Measurements from ENCODE around the gene MYO6. TPM values are rescaled to one million over a fixed set of nuclear protein-coding genes. Genes with fewer than 3 reads are reported as not detected.

The MYO6 gene
- total RNA-seq, 1 donor from 2014 or later, result 81.1 TPM

GRCh38 chr6:75827163-75827562, 78.1 kb downstream of the MYO6 start:
- DNase-seq (ENCODE audit: low spot score), result no peak

GRCh38 chr6:75830959-75831885, 82.2 kb downstream of the MYO6 start:
- no peak for DNase-seq (ENCODE audit: low spot score)

DNA sequence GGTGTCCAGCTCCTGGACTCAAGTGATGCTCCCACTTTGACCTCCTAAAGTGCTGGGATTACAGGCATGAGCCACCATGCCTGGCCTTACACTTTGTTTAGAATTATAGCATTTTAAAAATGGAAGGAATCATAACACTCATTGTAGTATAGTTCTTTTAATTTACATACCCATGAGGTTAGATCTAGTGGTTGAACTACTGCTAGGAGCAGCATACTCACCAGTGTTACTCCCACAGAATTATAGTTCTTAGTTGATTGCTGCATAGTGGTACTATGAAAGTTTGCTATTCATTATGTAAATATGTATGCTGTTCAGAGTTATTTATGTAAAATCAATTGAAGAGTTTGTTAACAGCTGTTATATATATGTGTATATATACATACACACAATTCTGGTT, 85.4 kb downstream of the MYO6 start:
- no peak for DNase-seq (ENCODE audit: low spot score)

- DNase-seq (ENCODE audit: low spot score), result no peak
Observed at GRCh38 chr6:75842191-75842590, 93.2 kb downstream of the MYO6 start.

DNA sequence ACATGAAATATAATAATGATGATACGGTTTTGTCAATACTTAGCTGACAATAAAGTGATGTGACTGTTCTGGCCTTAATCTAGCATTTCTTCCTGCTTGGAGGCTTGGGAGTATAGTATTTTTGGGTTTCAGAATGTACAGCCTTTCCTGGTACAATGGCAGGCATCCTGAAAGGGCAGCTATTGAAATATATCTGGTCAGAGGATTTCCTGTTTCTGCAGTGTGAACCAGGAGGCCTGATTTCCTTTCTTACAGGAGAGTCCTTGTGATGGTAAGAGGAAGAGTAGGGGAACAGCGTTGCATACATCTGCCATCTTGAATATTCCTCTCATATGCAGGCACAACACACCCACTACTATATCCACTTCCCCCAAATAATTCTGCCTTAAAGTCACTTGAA, 93.7 kb downstream of the MYO6 start:
- DNase-seq (ENCODE audit: low spot score), result no peak

GRCh38 chr6:75843396-75843795, 94.4 kb downstream of the MYO6 start:
- DNase-seq (ENCODE audit: low spot score), result no peak

GRCh38 chr6:75848274-75848673, 99.2 kb downstream of the MYO6 start:
- no peak for DNase-seq (ENCODE audit: low spot score)

DNA sequence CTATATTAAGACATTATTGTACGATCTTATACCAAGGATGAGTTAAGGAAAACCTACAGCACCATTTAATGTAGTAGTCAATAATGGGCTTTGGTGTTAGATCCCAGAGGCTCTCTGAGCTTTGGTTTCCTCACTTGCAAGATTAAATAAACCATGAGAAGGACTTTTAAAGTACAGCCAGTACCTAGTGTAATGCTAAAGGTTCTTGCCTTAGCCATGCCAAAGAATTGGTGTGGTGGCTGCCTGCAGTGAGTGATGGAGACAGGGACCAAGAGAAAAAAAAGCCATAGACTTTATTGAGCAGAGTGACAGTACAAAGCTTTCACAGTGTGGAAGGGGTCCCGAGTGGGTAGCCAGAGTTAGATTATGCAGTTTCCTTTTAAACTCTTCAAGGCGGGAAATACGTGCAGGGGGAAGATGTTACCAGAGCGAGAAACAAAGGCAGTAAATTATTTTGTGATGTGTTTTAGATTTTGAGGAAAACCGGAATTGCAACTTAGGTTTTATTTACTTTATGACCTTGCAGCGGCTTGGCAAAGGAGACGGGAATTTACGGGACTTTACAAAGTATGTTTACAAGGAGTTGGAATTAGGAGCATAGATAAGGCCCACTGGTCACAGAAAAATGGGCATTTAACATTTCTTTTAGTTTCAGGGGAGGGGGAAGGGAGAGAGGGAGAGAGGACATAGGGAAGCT, 100.4 kb downstream of the MYO6 start:
- DNase-seq (ENCODE audit: low spot score), result no peak

GRCh38 chr6:75850026-75850833, 101.2 kb downstream of the MYO6 start:
- DNase-seq (ENCODE audit: low spot score), result no peak

DNA sequence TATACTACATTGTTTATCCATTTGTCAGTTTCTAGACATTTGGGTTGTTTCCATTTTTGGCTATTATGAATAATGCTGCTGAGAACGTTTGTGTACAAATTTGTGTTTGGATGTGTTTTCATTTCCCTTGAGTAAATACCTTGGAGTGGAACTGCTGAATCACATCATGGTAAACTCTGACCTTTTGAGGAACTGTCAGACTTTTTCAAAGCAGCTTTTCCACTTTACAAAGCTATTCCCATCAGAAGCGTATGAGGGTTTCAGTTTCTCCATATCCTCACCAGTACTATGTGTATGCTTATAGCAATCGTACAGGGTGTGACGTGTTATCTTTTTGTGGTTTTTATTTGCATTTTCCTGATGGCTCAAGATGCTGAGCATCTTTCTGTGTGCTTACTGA, 103.7 kb downstream of the MYO6 start:
- no peak for DNase-seq (ENCODE audit: low spot score)

- no peak for DNase-seq (ENCODE audit: low spot score)
Observed at GRCh38 chr6:75853806-75854205, 104.8 kb downstream of the MYO6 start.

DNA sequence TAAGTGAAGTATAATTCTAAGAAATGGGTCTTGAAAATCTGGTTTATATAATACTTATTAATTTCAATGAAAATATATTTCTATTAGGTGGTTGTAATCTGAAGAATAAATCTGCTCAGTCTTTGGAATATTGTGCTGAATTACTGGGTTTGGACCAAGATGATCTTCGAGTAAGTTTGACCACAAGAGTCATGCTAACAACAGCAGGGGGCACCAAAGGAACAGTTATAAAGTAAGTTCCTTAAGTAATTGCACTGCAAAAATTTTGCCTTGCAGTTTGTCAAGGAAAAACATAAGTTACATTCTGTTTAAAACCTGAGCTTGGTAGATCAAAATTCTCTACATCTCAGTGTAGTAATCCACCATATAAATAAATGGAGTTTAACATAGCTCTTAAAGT, 106.0 kb downstream of the MYO6 start:
- no peak for DNase-seq (ENCODE audit: low spot score)

DNA sequence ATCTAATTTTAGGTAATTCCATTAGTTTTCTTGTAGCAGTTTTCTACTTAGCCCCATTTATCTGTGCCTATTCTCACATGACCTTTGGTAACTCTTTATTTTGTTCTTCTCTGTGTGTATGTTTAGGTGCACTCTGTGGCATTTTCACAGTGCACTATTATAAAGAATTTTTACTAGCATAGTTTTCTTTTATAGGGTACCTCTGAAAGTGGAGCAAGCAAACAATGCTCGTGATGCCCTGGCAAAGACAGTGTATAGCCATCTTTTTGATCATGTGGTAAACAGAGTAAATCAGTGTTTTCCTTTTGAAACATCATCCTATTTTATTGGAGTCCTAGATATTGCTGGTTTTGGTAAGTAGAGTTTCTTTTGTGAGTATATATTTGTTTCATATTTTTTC, 107.9 kb downstream of the MYO6 start:
- DNase-seq (ENCODE audit: low spot score), result no peak

DNA sequence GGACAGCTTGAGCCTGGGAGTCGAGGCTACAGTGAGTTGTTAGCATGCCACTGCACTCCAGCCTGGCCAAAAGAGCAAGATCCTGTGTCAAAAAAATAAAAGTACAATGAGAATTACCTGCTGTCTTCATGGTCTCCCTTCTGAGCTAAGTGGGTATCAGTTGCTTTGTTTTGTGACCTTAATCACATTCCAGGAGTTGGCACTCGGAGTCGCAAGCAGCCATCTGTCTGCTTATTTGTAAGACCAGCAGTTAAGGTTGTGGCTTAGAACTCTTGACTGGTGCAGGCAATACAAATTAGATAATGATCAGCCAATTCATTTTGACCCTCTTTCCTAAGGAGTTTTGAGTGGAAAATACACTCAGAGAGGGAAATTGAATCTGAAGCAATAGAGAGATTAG, 114.0 kb downstream of the MYO6 start:
- no peak for DNase-seq (ENCODE audit: low spot score)

GRCh38 chr6:75863784-75864183, 114.7 kb downstream of the MYO6 start:
- no peak for DNase-seq (ENCODE audit: low spot score)

- DNase-seq (ENCODE audit: low spot score), result no peak
Observed at GRCh38 chr6:75864446-75864845, 115.4 kb downstream of the MYO6 start.

- no peak for DNase-seq (ENCODE audit: low spot score)
Observed at GRCh38 chr6:75870389-75870788, 121.3 kb downstream of the MYO6 start.

DNA sequence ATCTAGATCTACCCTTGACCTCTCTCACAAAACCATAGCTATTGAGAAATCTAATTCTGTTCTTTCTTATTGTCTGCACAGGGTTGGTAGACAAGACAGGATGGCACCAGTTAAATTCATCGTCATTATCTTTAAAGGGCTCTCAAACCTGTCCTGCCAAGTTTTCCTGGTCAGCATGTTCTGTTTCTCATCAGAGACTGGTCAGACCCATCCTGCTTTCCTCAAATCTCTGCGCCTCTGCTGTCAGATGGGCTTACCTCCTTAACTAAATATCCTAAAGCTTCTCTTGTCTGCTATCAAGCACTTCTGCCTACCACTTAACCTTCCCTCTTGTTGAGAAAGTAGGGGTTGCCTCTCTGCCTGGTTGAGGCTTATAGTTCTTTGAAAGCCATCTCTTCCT, 125.2 kb downstream of the MYO6 start:
- DNase-seq (ENCODE audit: low spot score), result no peak

GRCh38 chr6:75876152-75876551, 127.1 kb downstream of the MYO6 start:
- DNase-seq (ENCODE audit: low spot score), result no peak

GRCh38 chr6:75880305-75880704, 131.3 kb downstream of the MYO6 start:
- DNase-seq (ENCODE audit: low spot score), result no peak

DNA sequence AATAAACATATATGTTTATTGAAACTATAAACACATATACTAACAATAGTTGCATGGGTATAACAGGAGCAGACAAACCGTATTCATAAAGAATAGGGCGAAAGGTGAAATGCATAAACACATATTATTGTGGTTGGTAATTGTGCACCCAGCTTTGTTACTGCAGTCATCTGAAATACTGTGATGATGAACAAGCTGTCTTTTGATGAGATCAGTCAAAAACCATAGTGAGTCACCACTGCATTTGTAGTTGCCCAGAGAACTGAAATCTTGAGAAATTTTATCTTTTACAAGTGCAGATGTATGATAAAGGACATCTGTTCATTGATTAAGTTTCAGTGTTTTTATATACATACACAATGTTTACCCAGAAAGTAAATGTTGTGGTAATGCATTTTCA, 133.7 kb downstream of the MYO6 start:
- no peak for DNase-seq (ENCODE audit: low spot score)

DNA sequence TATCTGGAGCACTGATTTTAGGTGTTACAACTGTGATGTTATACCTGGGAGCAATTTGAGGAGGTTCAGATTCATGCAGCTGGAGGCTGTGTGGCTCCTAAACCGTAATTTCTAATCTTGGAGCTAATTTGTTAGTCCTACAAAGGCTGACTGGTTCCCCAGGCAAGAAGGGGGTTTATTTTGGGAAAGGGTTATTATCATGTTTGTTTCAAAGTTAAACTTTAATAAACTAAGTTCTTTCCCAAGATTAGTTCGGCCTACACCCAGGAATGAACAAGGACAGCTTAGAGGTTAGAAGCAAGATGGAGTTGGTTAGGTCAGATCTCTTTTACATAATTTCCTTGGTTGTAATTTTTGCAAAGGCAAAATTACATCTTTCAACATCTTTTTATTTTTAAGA, 135.8 kb downstream of the MYO6 start:
- no peak for DNase-seq (ENCODE audit: low spot score)
